ENCODE data around the gene IRAK2. TPM values are rescaled to one million over a fixed set of nuclear protein-coding genes. Genes with fewer than 3 reads are reported as not detected.

IRAK2 gene
- total RNA-seq, 1 donor from 2014 or later: 1.5 TPM

GRCh38 chr3:10281951-10282350, 117.2 kb downstream of the IRAK2 start:
- Mint-ChIP-seq H3K36me3 (ENCODE audit: unreplicated experiment) (peaks cover 19% of the 10 kb centered on the region), H3K27me3 (ENCODE audit: unreplicated experiment) (no peaks in the 10 kb centered on the region), H3K27ac (ENCODE audit: unreplicated experiment) (peak overlapping the region; percentile 53), H3K4me3 (ENCODE audit: unreplicated experiment) (no peak overlapping the region), H3K9me3 (ENCODE audit: unreplicated experiment) (no peaks in the 10 kb centered on the region), H3K4me1 (ENCODE audit: unreplicated experiment) (peaks cover 14% of the 10 kb centered on the region)
- no peak for DNase-seq (ENCODE audit: extremely low spot score, unreplicated experiment)
- TF ChIP-seq CTCF (IDR thresholded peaks at IDR 0.05): no peak

- Mint-ChIP-seq H3K27me3 (ENCODE audit: unreplicated experiment) (no peaks in the 10 kb centered on the region), H3K4me1 (ENCODE audit: unreplicated experiment) (peaks cover 19% of the 10 kb centered on the region), H3K27ac (ENCODE audit: unreplicated experiment) (no peak overlapping the region), H3K4me3 (ENCODE audit: unreplicated experiment) (no peak overlapping the region), H3K36me3 (ENCODE audit: unreplicated experiment) (peaks cover 16% of the 10 kb centered on the region), H3K9me3 (ENCODE audit: unreplicated experiment) (no peaks in the 10 kb centered on the region)
- no peak for DNase-seq (ENCODE audit: extremely low spot score, unreplicated experiment)
- TF ChIP-seq CTCF (IDR thresholded peaks at IDR 0.05): no peak
Observed at GRCh38 chr3:10283638-10284037, 118.9 kb downstream of the IRAK2 start.

- Mint-ChIP-seq H3K27me3 (ENCODE audit: unreplicated experiment) (no peaks in the 10 kb centered on the region), H3K27ac (ENCODE audit: unreplicated experiment) (no peak overlapping the region), H3K9me3 (ENCODE audit: unreplicated experiment) (no peaks in the 10 kb centered on the region), H3K36me3 (ENCODE audit: unreplicated experiment) (peaks cover 17% of the 10 kb centered on the region), H3K4me3 (ENCODE audit: unreplicated experiment) (no peak overlapping the region), H3K4me1 (ENCODE audit: unreplicated experiment) (peaks cover 19% of the 10 kb centered on the region)
- no peak for DNase-seq (ENCODE audit: extremely low spot score, unreplicated experiment)
- TF ChIP-seq CTCF (IDR thresholded peaks at IDR 0.05): no peak
Observed at GRCh38 chr3:10284496-10284895, 119.8 kb downstream of the IRAK2 start.

GRCh38 chr3:10285272-10286132, 120.8 kb downstream of the IRAK2 start:
- Mint-ChIP-seq H3K4me3 (ENCODE audit: unreplicated experiment) (no peak overlapping the region), H3K4me1 (ENCODE audit: unreplicated experiment) (peaks cover 19% of the 10 kb centered on the region), H3K36me3 (ENCODE audit: unreplicated experiment) (peaks cover 11% of the 10 kb centered on the region), H3K27ac (ENCODE audit: unreplicated experiment) (no peak overlapping the region), H3K27me3 (ENCODE audit: unreplicated experiment) (no peaks in the 10 kb centered on the region), H3K9me3 (ENCODE audit: unreplicated experiment) (no peaks in the 10 kb centered on the region)
- no peak for TF ChIP-seq CTCF (IDR thresholded peaks at IDR 0.05)
- no peak for DNase-seq (ENCODE audit: extremely low spot score, unreplicated experiment)

GRCh38 chr3:10286133-10286524, 121.4 kb downstream of the IRAK2 start:
- no peak for TF ChIP-seq CTCF (IDR thresholded peaks at IDR 0.05)
- DNase-seq (ENCODE audit: extremely low spot score, unreplicated experiment): no peak
- Mint-ChIP-seq H3K27me3 (ENCODE audit: unreplicated experiment) (no peaks in the 10 kb centered on the region), H3K4me1 (ENCODE audit: unreplicated experiment) (peaks cover 19% of the 10 kb centered on the region), H3K36me3 (ENCODE audit: unreplicated experiment) (peaks cover 7% of the 10 kb centered on the region), H3K27ac (ENCODE audit: unreplicated experiment) (peak overlapping the region; percentile 34), H3K4me3 (ENCODE audit: unreplicated experiment) (no peak overlapping the region), H3K9me3 (ENCODE audit: unreplicated experiment) (no peaks in the 10 kb centered on the region)
